ENCODE data around the gene MYMK. TPM values are rescaled to one million over a fixed set of nuclear protein-coding genes. Genes with fewer than 3 reads are reported as not detected.

Gene MYMK
- total and polyA plus RNA-seq, 2 of the 8 experiments (the other 6 are each of a cell fraction or from before 2014, with no cell fraction given): not detected

- TF ChIP-seq E2F6 (IDR thresholded peaks at IDR 0.05): 0 out of 2 replicates have a peak, but pooled peaks have one; percentile 30
- peak; percentile 51; the same call in 1 of the 2 replicates for TF ChIP-seq MAX (IDR thresholded peaks at IDR 0.05)
- TF ChIP-seq, protein P1, sequence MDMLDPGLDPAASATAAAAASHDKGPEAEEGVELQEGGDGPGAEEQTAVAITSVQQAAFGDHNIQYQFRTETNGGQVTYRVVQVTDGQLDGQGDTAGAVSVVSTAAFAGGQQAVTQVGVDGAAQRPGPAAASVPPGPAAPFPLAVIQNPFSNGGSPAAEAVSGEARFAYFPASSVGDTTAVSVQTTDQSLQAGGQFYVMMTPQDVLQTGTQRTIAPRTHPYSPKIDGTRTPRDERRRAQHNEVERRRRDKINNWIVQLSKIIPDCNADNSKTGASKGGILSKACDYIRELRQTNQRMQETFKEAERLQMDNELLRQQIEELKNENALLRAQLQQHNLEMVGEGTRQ (IDR thresholded peaks at IDR 0.05; ENCODE audit: low read length): no peak
- no peak for TF ChIP-seq POU5F1 (IDR thresholded peaks at IDR 0.05; ENCODE audit: low read depth, low read length)
- no peak for TF ChIP-seq CTBP2 (IDR thresholded peaks at IDR 0.05; ENCODE audit: borderline replicate concordance, insufficient read depth, insufficient read length, low read length)
- no peak for TF ChIP-seq JUN (IDR thresholded peaks at IDR 0.05; ENCODE audit: low read depth, low read length)
These were observed 918 bp upstream of the MYMK start (continued) for GRCh38 chr9:133525677-133526076.
